NCI-H2196 (cell line): ENCODE results near the gene EDN2.

Source experiments
- DNase-seq: peaks from one replicate; lab custom pipeline; 2025; ENCODE audit not compliant: unreplicated experiment; lab: John Stamatoyannopoulos, UW

The EDN2 gene

GRCh38 chr1:41485605-41486004, 1.1 kb upstream of the EDN2 start:
- no peak for DNase-seq

GRCh38 chr1:41483960-41484401, 502 bp downstream of the EDN2 start:
- DNase-seq: no peak

- DNase-seq: no peak
Observed at GRCh38 chr1:41483001-41483850, 1.3 kb downstream of the EDN2 start.

- DNase-seq: peak; percentile 79
Observed at GRCh38 chr1:41482001-41482765, 2.3 kb downstream of the EDN2 start.

- DNase-seq: peak; percentile 22
Observed at GRCh38 chr1:41481109-41481775, 3.2 kb downstream of the EDN2 start.

- DNase-seq: no peak
Observed at GRCh38 chr1:41480204-41481108, 4.0 kb downstream of the EDN2 start.

GRCh38 chr1:41479808-41480160, 4.7 kb downstream of the EDN2 start:
- DNase-seq: no peak

GRCh38 chr1:41479000-41479807, 5.3 kb downstream of the EDN2 start:
- DNase-seq: no peak

GRCh38 chr1:41478118-41478748, 6.2 kb downstream of the EDN2 start:
- no peak for DNase-seq

- peak; percentile 92 for DNase-seq
Observed at GRCh38 chr1:41476807-41477361, 7.6 kb downstream of the EDN2 start.

GRCh38 chr1:41475859-41476567, 8.5 kb downstream of the EDN2 start:
- no peak for DNase-seq

- DNase-seq: no peak
Observed at GRCh38 chr1:41475346-41475745, 9.1 kb downstream of the EDN2 start.

GRCh38 chr1:41474490-41475271, 9.8 kb downstream of the EDN2 start:
- DNase-seq: peak; percentile 19

GRCh38 chr1:41473738-41474362, 10.6 kb downstream of the EDN2 start:
- DNase-seq: no peak

- no peak for DNase-seq
Observed at GRCh38 chr1:41471658-41472057, 12.8 kb downstream of the EDN2 start.

- DNase-seq: no peak
Observed at GRCh38 chr1:41469706-41470105, 14.8 kb downstream of the EDN2 start.

GRCh38 chr1:41468122-41468762, 16.2 kb downstream of the EDN2 start:
- DNase-seq: peak; percentile 38
